HL-60 (cell line): ENCODE measurements around the gene NUMB.

Experiments
- CTCF ChIP-seq: IDR thresholded peaks from one replicate; pipeline ENCODE4 v1.5.1; 2011; ENCODE audit warnings: low read length, control low read depth, inconsistent platforms; ENCODE audit not compliant: insufficient read depth
- GABPA ChIP-seq: IDR thresholded peaks from 2 replicates; pipeline ENCODE4 v1.6.1; 2012; ENCODE audit warnings: low read depth
- POLR2AphosphoS5 ChIP-seq: IDR thresholded peaks from 2 replicates; pipeline ENCODE4 v1.6.1; 2012; ENCODE audit warnings: low read depth
- REST ChIP-seq: IDR thresholded peaks from 2 replicates; pipeline ENCODE4 v1.6.1; 2012; ENCODE audit warnings: low read depth; ENCODE audit not compliant: insufficient replicate concordance
- SPI1 ChIP-seq: IDR thresholded peaks from 2 replicates; pipeline ENCODE4 v1.6.1; 2012; ENCODE audit warnings: low read depth, mild to moderate bottlenecking, borderline replicate concordance

GRCh38 chr14:73477618-73478266, 19.4 kb upstream of the NUMB start:
- no peak for TF ChIP-seq CTCF
- no peak for TF ChIP-seq REST
- TF ChIP-seq SPI1, result no peak
- no peak for TF ChIP-seq GABPA
- no peak for TF ChIP-seq POLR2AphosphoS5
